SK-N-SH (cell line): ENCODE data around the gene ALDH5A1.

Experiments used
- FOXM1 ChIP-seq: IDR thresholded peaks from 2 replicates; pipeline ENCODE4 v1.4.0; 2012; ENCODE audit warnings: low read depth, mild to moderate bottlenecking
- TAF1 ChIP-seq: IDR thresholded peaks from 2 replicates; pipeline ENCODE4 v1.6.1; 2012; ENCODE audit warnings: low read depth, mild to moderate bottlenecking, low read length, moderate library complexity, borderline replicate concordance
- TF ChIP-seq, protein P1 (sequence below): IDR thresholded peaks from 2 replicates; pipeline ENCODE4 v1.4.0; 2012; ENCODE audit warnings: low read depth, borderline replicate concordance

DNA sequence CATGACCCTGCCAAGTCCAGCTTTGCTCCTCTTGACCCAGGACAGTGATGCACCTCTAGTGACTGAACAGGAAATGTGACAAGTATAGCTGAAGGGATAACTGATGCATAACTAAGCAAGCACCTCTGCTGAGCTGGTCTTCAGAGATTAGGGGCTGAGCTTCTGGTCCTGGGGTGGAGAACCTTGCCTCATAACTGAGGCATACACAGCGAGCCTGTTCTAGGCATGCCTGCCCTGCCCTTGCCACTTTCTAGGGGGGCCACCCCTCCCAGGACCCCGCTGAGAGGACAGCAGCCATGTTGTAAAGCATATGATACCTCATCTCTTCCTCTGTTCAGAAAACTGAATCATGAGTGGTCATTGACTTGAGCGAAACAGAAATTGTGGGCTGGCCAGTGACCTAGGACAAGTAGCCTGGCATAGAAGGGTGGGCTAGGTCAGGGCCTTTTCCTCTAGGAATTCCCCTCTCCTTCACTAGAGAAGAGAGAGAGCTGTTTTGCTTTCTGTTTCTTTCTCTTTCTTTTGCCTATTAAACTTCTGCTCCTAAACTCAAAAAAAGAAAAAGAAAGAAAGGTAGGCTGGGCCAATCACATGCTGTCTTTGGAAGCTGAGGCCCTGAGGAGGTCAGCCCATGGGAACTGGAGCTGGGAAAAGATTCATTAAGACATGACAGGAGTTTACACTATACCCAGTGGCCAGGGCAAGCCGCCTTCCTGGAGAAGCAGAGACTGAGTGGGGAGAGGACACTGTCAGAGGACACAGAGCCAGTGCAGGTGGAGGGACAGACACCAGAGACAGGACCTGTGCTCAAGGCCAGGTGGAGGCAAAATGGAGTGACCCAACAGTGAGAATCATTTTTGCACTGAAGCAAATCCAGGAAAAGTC, 23.1 kb downstream of the ALDH5A1 start:
- TF ChIP-seq, protein P1, sequence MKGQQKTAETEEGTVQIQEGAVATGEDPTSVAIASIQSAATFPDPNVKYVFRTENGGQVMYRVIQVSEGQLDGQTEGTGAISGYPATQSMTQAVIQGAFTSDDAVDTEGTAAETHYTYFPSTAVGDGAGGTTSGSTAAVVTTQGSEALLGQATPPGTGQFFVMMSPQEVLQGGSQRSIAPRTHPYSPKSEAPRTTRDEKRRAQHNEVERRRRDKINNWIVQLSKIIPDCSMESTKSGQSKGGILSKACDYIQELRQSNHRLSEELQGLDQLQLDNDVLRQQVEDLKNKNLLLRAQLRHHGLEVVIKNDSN, result no peak
- TF ChIP-seq TAF1 (no peak), FOXM1 (no peak)
